GM19467 (cell line): ENCODE data around the gene SAA4.
"Not testable (repeated sequence)": the region's sequence is repeated elsewhere in the genome, so short reads cannot be mapped to it uniquely, and the experiment has no call there.

Experiments used
- ATAC-seq: cut with Tn5 transposase; IDR thresholded peaks from one replicate; pipeline ENCODE4 v1.9.1; 2021; ENCODE audit warnings: mild to moderate bottlenecking, moderate library complexity; ENCODE audit not compliant: unreplicated experiment

SAA4 gene

GRCh38 chr11:18247191-18247581 lies 10.6 kb upstream of the SAA4 start:
- ATAC-seq, result peak; percentile 2

- peak; percentile 65 for ATAC-seq
Measured at GRCh38 chr11:18246379-18247190, 10.0 kb upstream of the SAA4 start.

- ATAC-seq, result no peak
Measured at GRCh38 chr11:18245396-18245795, 8.8 kb upstream of the SAA4 start.

DNA sequence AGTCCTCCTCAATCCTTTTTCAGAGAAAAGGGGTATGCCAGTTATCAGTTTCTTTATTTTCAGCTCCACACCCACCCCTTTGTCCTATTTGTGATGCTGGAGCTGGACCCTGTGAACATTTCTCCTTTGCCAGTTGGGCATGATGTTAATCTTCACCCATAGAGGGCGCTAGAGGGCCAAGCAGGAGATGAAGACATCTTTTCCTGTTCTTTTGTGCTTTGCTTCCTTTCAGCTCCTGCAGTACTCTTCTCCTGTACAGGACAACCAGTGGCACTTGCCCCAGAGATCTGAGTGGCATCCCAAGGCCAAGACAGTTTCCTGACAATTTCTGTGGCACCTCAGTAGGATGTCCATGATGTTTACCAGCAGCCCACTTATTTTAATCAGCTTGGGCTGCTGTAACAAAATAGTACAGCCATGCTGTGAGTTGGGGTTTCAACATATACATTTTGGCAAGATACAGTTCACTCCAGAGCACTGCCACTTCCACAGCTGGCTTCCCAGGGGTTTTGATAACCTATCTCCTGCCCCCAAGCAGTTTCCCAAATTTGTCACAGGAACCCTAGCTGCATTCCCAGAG lies 7.3 kb upstream of the SAA4 start:
- no peak for ATAC-seq

GRCh38 chr11:18239655-18240054 lies 3.1 kb upstream of the SAA4 start:
- ATAC-seq, result no peak

DNA sequence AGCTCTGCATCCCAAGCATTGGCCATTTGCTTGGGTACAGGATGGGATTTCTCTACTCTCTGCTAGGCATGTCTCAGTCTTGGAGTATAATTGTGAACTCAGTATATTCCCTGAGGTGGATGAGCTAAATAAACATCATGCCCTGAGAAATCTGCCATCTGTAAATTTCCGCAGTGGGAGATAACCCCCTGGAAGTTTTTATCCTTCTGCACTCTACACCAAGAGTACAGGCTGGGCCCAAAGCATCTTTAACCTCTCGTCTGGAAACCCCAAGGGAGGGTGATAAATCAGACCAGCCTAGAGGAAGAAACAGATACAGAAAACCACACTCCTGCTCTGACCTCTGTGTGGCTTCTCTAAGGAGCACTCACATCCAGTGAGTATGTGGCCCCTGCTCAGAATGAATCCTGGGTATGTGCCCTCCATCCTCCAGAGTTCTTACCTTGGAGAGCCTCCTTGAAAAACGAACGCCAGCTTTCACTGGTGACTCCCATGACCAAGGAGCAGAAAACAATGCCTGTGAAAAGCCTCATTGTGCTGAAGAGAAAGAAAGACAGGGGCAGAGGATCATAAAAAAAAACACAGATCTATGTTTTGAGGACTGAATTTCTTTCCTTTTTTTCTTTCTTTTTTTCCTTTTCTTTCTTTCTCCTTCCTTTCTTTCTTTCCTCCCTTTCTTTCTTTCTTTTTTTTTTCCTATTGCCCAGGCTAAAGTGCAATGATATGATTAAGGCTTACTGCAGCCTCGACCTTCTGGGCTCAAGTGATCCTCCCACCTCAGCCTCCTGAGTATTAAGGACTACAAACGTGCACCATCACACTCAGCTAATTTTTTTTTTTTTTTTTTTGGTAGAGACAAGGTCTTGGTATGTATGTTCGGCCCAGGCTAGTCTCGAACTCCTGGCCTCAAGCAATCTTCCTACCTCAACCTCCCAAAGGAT lies 938 bp downstream of the SAA4 start:
- no peak for ATAC-seq

GRCh38 chr11:18233912-18234311 lies 2.7 kb downstream of the SAA4 start:
- ATAC-seq, result no peak

- no peak for ATAC-seq
Measured at GRCh38 chr11:18230859-18231258, 5.7 kb downstream of the SAA4 start.

DNA sequence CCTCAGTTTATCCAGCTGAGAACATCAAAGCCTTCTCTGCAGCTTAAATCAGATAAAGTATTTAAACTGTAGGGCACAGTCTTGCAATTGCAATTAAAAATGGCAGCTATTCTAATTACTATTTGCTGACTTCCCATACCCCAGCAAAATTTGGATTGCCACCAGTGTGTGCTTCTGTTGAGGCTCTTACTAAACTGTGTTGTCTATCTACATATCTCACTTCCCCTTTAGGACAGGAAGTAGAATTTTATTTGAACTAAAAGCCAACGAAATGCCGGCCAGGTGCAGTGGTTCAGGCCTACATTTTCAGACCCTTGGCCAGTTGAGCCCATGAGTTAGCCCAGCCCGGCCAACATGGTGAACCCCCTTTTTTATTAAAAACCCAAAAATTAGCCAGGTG lies 7.1 kb downstream of the SAA4 start:
- peak; percentile 92 for ATAC-seq

- no peak for ATAC-seq
Measured at GRCh38 chr11:18225913-18226312, 10.7 kb downstream of the SAA4 start.

GRCh38 chr11:18223591-18224387 lies 12.8 kb downstream of the SAA4 start:
- no peak for ATAC-seq

GRCh38 chr11:18222814-18223421 lies 13.7 kb downstream of the SAA4 start:
- no peak for ATAC-seq

DNA sequence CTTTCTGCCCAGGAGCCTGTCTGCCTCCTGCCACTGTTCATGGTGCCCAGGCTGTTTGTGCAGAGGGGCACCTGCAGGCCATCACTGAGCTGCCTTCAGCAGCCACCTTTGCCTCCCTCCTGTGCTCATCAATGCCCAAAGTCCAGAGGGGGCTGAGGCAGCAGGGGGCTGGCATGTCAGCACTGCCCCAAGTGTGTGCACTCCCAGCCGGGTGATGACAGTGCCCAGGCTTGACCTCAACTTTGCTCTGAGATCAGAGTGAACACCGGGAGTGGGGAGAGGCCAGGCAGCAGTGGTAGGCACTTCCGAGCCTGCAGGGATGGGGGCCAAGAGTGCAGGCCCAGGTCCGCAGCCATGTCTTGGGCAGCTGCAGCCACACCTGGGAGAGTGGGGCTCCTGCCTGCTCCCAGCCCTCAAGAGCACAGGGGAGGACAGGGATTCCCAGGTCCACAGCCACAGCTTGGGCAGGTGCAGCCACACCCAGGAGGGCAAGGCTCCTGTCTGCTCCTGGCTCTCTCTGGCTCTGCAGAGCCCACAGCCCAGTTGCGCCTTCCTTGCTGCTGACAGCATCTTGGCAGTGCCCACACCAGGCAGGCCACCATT lies 15.2 kb downstream of the SAA4 start:
- ATAC-seq, result no peak

DNA sequence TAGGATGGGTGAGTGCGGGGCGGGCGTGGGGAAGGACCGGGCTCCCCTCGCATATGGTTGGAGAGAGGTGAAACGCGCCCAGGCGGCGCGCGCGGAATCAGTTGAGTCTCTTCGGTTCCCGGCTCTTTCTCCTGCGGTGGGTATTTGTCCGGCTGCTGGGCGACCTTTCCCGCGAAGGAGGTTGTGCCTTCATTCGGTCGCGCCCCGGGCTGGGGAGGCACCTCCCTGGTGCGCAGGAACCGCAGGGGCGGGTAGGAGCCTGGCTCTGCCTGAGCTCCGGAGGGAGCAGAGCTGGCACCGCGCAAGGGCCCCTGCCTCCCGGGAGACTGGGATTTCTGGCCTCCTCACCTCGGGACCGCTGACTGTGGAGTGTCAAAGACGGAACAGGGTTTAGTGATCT lies 27.5 kb downstream of the SAA4 start:
- no peak for ATAC-seq

GRCh38 chr11:18204771-18205170 lies 31.8 kb downstream of the SAA4 start:
- ATAC-seq, result no peak

DNA sequence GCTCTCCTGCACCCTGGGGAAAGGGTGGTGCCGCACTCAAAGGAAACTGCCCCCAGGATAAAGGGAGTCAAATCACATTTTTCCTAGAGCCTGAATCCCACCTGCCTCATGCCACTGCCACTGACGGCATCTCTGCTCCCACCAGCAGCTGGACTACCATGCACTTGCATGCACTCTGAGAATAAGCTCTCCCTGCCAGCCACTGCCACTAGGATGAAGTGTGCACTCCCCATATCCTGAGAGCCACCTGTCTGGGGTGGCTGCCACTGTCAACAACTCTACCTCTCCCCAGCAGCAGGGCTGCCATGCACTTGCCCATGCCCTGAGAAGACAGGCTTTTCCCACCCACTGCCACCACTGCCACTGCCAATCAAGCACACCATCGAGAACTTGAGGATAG lies 32.4 kb downstream of the SAA4 start:
- no peak for ATAC-seq

DNA sequence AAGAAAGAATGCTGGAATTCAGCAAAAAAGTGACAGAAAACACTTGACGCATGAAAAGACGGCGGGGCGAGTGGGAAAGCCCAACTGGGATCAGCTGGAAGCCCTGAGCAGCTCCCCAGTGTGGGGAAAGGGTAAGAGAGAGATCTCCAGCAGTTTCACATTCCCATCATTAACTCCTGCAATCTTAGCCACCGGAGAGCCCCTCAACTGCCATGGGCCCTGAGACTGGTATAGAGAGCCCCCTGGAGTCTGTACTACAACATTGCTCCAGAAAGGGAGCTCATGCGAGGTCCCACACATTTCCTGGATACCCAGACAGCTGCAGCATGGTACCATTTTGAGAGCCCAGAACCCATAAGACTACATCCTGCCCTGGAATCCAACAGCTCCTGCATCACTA lies 32.9 kb downstream of the SAA4 start:
- no peak for ATAC-seq

DNA sequence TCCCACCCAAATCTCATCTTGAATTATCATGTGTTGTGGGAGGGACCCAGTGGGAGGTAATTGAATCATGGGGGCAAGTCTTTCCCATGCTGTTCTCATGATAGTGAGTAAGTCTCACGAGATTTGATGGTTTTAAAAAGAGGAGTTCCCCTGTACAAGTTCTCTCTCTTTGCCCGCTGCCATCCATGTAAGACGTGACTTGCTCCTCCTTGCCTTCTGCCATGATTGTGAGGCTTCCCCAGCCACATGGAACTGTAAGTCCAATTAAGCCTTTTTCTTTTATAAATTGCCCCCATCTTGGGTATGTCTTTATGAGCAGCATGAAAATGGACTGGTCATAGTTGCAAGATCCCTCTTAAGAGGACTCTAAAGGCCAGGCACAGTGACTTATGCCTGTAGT lies 38.9 kb downstream of the SAA4 start:
- ATAC-seq, result not testable (repeated sequence)

DNA sequence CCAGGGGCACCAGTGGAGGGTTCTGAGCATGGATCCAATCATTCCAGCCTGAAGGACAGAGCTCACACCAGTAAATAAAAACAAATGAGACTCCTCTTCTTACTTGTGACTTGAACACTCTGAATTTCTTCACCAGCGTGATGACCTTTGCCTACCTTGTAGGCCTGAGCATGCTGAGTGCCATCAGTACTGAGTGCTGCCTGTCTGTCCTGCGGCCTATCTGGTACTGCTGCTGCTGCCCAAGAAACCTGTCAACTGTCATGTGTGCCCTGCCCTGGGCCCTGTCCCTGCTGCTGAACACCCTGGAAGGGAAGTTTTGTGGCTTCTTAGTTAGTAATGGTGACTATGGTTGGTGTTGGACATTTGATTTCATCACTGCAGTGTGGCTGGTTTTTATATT lies 40.1 kb downstream of the SAA4 start:
- no peak for ATAC-seq

- ATAC-seq, result no peak
Measured at GRCh38 chr11:18193010-18193409, 43.6 kb downstream of the SAA4 start.
